GM18508 (cell line): ENCODE data around the gene ZNF774.
"Not testable (repeated sequence)": the region's sequence is repeated elsewhere in the genome, so short reads cannot be mapped to it uniquely, and the experiment has no call there.

Experiments
- ATAC-seq: cut with Tn5 transposase; IDR thresholded peaks from one replicate; pipeline ENCODE4 v1.9.1; 2021; ENCODE audit warnings: moderate number of reproducible peaks; ENCODE audit not compliant: insufficient read depth, unreplicated experiment

The ZNF774 gene

GRCh38 chr15:90352107-90352893, at the start of gene ZNF774:
ZNF774 (plus strand) TSS chr15:90352284; CDS start chr15:90354661, 2,377 bp downstream.
- peak; percentile 96 for ATAC-seq

- ATAC-seq = not testable (repeated sequence)
Observed at GRCh38 chr15:90305355-90305754, 46.7 kb upstream of the ZNF774 start.

- no peak for ATAC-seq
Observed at GRCh38 chr15:90305932-90306331, 46.2 kb upstream of the ZNF774 start.

- peak; percentile 63 for ATAC-seq
Observed at GRCh38 chr15:90306560-90306959, 45.5 kb upstream of the ZNF774 start.

GRCh38 chr15:90307661-90308060, 44.4 kb upstream of the ZNF774 start:
- ATAC-seq = no peak

- ATAC-seq = no peak
Observed at GRCh38 chr15:90309020-90309419, 43.1 kb upstream of the ZNF774 start.

- no peak for ATAC-seq
Observed at GRCh38 chr15:90315278-90315982, 36.7 kb upstream of the ZNF774 start.

- ATAC-seq = no peak
Observed at GRCh38 chr15:90316139-90316538, 35.9 kb upstream of the ZNF774 start.

- no peak for ATAC-seq
Observed at GRCh38 chr15:90318591-90318990, 33.5 kb upstream of the ZNF774 start.

- no peak for ATAC-seq
Observed at GRCh38 chr15:90320062-90320884, 31.8 kb upstream of the ZNF774 start.

GRCh38 chr15:90320885-90321278, 31.2 kb upstream of the ZNF774 start:
- ATAC-seq = no peak

- no peak for ATAC-seq
Observed at GRCh38 chr15:90322538-90322937, 29.5 kb upstream of the ZNF774 start.

GRCh38 chr15:90325726-90326125, 26.4 kb upstream of the ZNF774 start:
- no peak for ATAC-seq

GRCh38 chr15:90326441-90326840, 25.6 kb upstream of the ZNF774 start:
- no peak for ATAC-seq

- ATAC-seq = no peak
Observed at GRCh38 chr15:90327311-90327710, 24.8 kb upstream of the ZNF774 start.

GRCh38 chr15:90334304-90334731, 17.8 kb upstream of the ZNF774 start:
- no peak for ATAC-seq

GRCh38 chr15:90336705-90337141, 15.4 kb upstream of the ZNF774 start:
- ATAC-seq = no peak

- ATAC-seq = no peak
Observed at GRCh38 chr15:90337256-90337655, 14.8 kb upstream of the ZNF774 start.

GRCh38 chr15:90338532-90338931, 13.6 kb upstream of the ZNF774 start:
- ATAC-seq = no peak

- no peak for ATAC-seq
Observed at GRCh38 chr15:90340345-90340744, 11.7 kb upstream of the ZNF774 start.

- ATAC-seq = no peak
Observed at GRCh38 chr15:90343302-90343790, 8.7 kb upstream of the ZNF774 start.
